Thoracic aorta (tissue), 2 donors: Measurements from ENCODE around the gene UBL7. TPM values are rescaled to one million over a fixed set of nuclear protein-coding genes. Genes with fewer than 3 reads are reported as not detected.

ENCODE experiments used
- ATAC-seq: fragments of 150-250 bp; one replicate; pipeline ENCODE4 v1.8.0; 2017; ENCODE audit warnings: low read depth; ENCODE audit not compliant: insufficient number of reproducible peaks, low FRiP score
- DNase-seq: peaks from one replicate; pipeline ENCODE4 v3.0.0-alpha.2; 2020; ENCODE audit warnings: low spot score
- H3K27ac ChIP-seq, 2 donors: fragments of 200-600 bp; sonication (generic); 1 replicate in 1 of 2; 2 replicates in 1 of 2; pipeline ENCODE4 v1.5.1; 2016; ENCODE audit warnings: mild to moderate bottlenecking in 2 of 2, moderate library complexity in 2 of 2
- H3K27me3 ChIP-seq: fragments of 200-600 bp; sonication (generic); replicated peaks from 2 replicates; pipeline ENCODE4 v1.6.0; 2016; ENCODE audit warnings: mild to moderate bottlenecking; ENCODE audit not compliant: insufficient read depth
- H3K36me3 ChIP-seq: fragments of 200-600 bp; sonication (generic); one replicate; pipeline ENCODE4 v1.5.1; 2016
- H3K4me1 ChIP-seq, 2 donors: fragments of 200-600 bp; sonication (generic); 1 replicate in 1 of 2; 2 replicates in 1 of 2; pipeline versions ENCODE4 v1.5.1 to v1.6.0; 2016; ENCODE audit warnings: low read depth in 2 of 2, mild to moderate bottlenecking in 1 of 2; ENCODE audit not compliant: control insufficient read depth in 1 of 2
- H3K4me3 ChIP-seq: fragments of 200-600 bp; sonication (generic); 2 replicates; pipeline ENCODE4 v1.5.1; 2016; ENCODE audit warnings: mild to moderate bottlenecking
- H3K9me3 ChIP-seq: fragments of 200-600 bp; sonication (generic); 2 replicates; pipeline ENCODE4 v1.5.1; 2016
- total RNA-seq, 2 donors: library from RNA; depleted of rRNA; stranded (reverse); fragments of >200 nt; gene quantifications; one replicate each; pipeline versions ENCODE4 v1.1.0 to v1.2.3, GENCODE V29; 2016
- TF ChIP-seq, protein P1 (sequence below): fragments of 200-600 bp; sonication (generic); IDR thresholded peaks from one replicate; pipeline ENCODE4 v1.5.1; 2019; ENCODE audit warnings: antibody characterized with exemption

Gene UBL7
- total RNA-seq, 2 donors from 2014 or later: 41.1 to 70.5 TPM

DNA sequence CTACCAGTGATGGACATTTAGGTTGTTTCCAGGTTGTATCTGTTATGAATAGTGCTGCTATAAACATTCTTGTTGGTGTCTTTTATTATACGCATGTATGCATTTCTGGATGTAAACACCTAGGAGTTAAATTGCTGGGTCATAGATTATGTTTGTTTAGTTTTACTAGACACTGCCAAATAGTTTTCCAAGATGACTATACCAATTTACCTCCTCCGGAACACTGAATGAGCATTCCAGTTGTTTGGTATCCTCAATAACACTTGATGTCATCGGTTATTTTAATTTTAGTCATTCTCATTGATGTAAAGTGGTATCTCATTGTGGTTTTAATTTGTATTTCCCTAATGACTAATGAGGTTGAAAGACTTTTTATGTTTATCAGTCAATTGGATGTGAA is 43.5 kb upstream of the UBL7 start:
- DNase-seq (no peak), ATAC-seq (no peak)
- Histone ChIP-seq H3K36me3 (no peaks in the 10 kb centered on the region), H3K27me3 (no peaks in the 10 kb centered on the region), H3K27ac (no peak overlapping the region), H3K4me1 (no peaks in the 10 kb centered on the region), H3K9me3 (no peaks in the 10 kb centered on the region), H3K4me3 (no peak overlapping the region)
- TF ChIP-seq, protein P1, sequence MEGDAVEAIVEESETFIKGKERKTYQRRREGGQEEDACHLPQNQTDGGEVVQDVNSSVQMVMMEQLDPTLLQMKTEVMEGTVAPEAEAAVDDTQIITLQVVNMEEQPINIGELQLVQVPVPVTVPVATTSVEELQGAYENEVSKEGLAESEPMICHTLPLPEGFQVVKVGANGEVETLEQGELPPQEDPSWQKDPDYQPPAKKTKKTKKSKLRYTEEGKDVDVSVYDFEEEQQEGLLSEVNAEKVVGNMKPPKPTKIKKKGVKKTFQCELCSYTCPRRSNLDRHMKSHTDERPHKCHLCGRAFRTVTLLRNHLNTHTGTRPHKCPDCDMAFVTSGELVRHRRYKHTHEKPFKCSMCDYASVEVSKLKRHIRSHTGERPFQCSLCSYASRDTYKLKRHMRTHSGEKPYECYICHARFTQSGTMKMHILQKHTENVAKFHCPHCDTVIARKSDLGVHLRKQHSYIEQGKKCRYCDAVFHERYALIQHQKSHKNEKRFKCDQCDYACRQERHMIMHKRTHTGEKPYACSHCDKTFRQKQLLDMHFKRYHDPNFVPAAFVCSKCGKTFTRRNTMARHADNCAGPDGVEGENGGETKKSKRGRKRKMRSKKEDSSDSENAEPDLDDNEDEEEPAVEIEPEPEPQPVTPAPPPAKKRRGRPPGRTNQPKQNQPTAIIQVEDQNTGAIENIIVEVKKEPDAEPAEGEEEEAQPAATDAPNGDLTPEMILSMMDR: no peak

GRCh38 chr15:74502301-74502700 is 41.3 kb upstream of the UBL7 start:
- TF ChIP-seq, protein P1: no peak
- no peak for DNase-seq
- Histone ChIP-seq H3K27ac (no peak overlapping the region), H3K9me3 (no peaks in the 10 kb centered on the region), H3K4me1 (no peaks in the 10 kb centered on the region), H3K27me3 (no peaks in the 10 kb centered on the region), H3K36me3 (no peaks in the 10 kb centered on the region), H3K4me3 (no peak overlapping the region)
- ATAC-seq: no peak

DNA sequence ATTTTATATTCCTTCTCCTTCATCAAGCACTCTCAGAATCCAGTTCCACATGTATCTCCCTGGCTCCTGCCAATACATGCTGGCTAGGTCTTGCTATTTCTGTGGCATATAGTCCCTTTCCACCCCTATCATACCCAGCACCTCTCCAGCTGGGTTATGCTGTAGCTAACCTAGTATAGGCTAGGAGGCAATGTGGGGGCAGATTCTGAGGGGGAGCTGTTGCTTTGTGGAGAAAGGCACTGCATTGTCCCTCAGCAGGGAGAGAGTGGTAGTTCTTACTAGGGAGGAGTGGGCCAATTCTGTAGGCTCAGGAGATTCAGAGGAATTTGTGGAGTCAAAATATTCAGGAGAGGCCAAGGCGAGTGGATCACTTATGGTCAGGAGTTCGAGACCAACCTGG is 39.4 kb upstream of the UBL7 start:
- ATAC-seq (no peak), DNase-seq (no peak)
- no peak overlapping the region for H3K4me3 ChIP-seq
- no peaks in the 10 kb centered on the region for H3K36me3 ChIP-seq
- TF ChIP-seq, protein P1: no peak
- no peaks in the 10 kb centered on the region for H3K9me3 ChIP-seq
- H3K27me3 ChIP-seq: no peaks in the 10 kb centered on the region
- no peaks in the 10 kb centered on the region for H3K4me1 ChIP-seq
- H3K27ac ChIP-seq: no peak overlapping the region

DNA sequence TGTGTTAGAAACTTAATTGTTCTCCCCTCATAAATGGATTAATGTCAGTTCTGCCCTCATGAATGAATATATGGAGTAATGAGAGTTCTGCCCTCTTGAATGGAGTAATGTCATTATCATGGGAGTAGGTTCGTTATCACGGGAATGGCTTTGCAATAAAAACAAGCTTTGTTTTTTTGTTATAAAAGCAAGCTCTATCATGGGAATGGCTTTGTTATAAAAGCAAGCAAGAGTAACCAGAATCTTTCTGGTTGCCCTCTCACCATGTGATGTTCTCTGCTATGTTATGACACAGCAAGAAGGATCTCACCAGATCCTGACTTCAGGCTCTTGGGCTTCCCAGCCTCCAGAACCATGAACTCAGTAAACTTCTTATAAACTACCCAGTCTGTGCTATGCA is 38.4 kb upstream of the UBL7 start:
- no peaks in the 10 kb centered on the region for H3K27me3 ChIP-seq
- no peak overlapping the region for H3K27ac ChIP-seq
- H3K9me3 ChIP-seq: no peaks in the 10 kb centered on the region
- no peak for DNase-seq
- H3K4me1 ChIP-seq: no peaks in the 10 kb centered on the region
- no peaks in the 10 kb centered on the region for H3K36me3 ChIP-seq
- TF ChIP-seq, protein P1: no peak
- H3K4me3 ChIP-seq: no peak overlapping the region
- ATAC-seq: no peak

- no peaks in the 10 kb centered on the region for H3K9me3 ChIP-seq
- DNase-seq (no peak), ATAC-seq (no peak)
- TF ChIP-seq, protein P1: no peak
- no peaks in the 10 kb centered on the region for H3K27me3 ChIP-seq
- H3K4me1 ChIP-seq: no peaks in the 10 kb centered on the region
- H3K4me3 ChIP-seq: no peak overlapping the region
- H3K27ac ChIP-seq: no peak overlapping the region
- no peaks in the 10 kb centered on the region for H3K36me3 ChIP-seq
These were observed 36.6 kb upstream of the UBL7 start for GRCh38 chr15:74497584-74497983.
